HCT116 (cell line): Measurements from ENCODE around the gene SIT1. TPM values are rescaled to one million over a fixed set of nuclear protein-coding genes. Genes with fewer than 3 reads are reported as not detected.

Experiments
- ATAC-seq: fragments of 200-7000 bp; cut with Tn5 transposase; 2 replicates; pipeline ENCODE4 v1.9.1; 2020; ENCODE audit warnings: mild to moderate bottlenecking, moderate library complexity
- Bru-seq: library from RNA; stranded (reverse); fragments of 400-500 nt; gene quantifications from one replicate; lab custom pipeline; 2021; lab: Mats Ljungman, UMichigan
- BruChase-seq, 2 experiments: library from RNA; stranded (reverse); fragments of 400-500 nt; gene quantifications; one replicate each; lab custom pipeline; 2021; lab: Mats Ljungman, UMichigan
- BruUV-seq: library from RNA; stranded (reverse); fragments of 400-500 nt; replicated peaks from 2 replicates; lab custom pipeline; 2021; lab: Mats Ljungman, UMichigan
- CTCF ChIA-PET: fragments of 300-600 bp; sonication (Branson Sonifier 250); formaldehyde crosslinking; loops from one replicate; lab custom pipeline; 2021; ENCODE audit warnings: antibody characterized with exemption; lab: Charles Lee
- POLR2A ChIA-PET: fragments of 300-600, 350-600 bp; sonication (Branson Sonifier 250); formaldehyde crosslinking; loops from one replicate; lab custom pipeline; 2021; ENCODE audit warnings: antibody characterized with exemption; lab: Charles Lee
- RAD21 ChIA-PET, 2 experiments: fragments of 300-600 bp; sonication (Branson Sonifier 250); formaldehyde crosslinking; loops; one replicate each; lab custom pipeline; 2023; ENCODE audit warnings: low total read pairs in 2 of 2; ENCODE audit not compliant: uncharacterized antibody in 2 of 2, unreplicated experiment in 2 of 2, low non-redundant PET in 1 of 2; lab: Charles Lee
- DNase-seq: peaks from one replicate; pipeline ENCODE4 v3.0.0-alpha.2; 2010; ENCODE audit warnings: low read depth, low spot score
- H2AFZ ChIP-seq: fragments of 200-600 bp; shearing (Covaris generic), sonication (generic); 2 replicates; pipeline ENCODE4 v1.6.1; 2017; ENCODE audit warnings: low read depth, mixed run types, mixed read lengths, antibody characterized with exemption, low read length; ENCODE audit not compliant: poor library complexity, severe bottlenecking
- H3K27ac ChIP-seq: 2 replicates; pipeline ENCODE4 v1.5.1; 2012; ENCODE audit warnings: low read depth, low read length
- H3K27me3 ChIP-seq: fragments of 200-600 bp; sonication (generic); 2 replicates; pipeline ENCODE4 v1.6.1; 2016; ENCODE audit warnings: mixed run types, low read length, mixed read lengths; ENCODE audit not compliant: insufficient read depth
- H3K36me3 ChIP-seq, 2 experiments: fragments of 200-500 bp in 1 of 2; fragments of 200-600 bp in 1 of 2; sonication (Bioruptor generic) in 1 of 2; sonication (generic) in 1 of 2; 2 replicates each; pipeline versions ENCODE4 v1.5.1 to v1.6.1; 2014 to 2016; ENCODE audit warnings: low read length in 2 of 2, inconsistent platforms in 1 of 2, mixed read lengths in 1 of 2, mixed run types in 1 of 2; ENCODE audit not compliant: insufficient read depth in 2 of 2, control insufficient read depth in 1 of 2
- H3K4me1 ChIP-seq, 2 experiments: fragments of 200-600 bp in 1 of 2; sonication (generic) in 1 of 2; 2 replicates each; pipeline versions ENCODE4 v1.5.1 to v1.6.1; 2012 to 2017; ENCODE audit warnings: low read length in 2 of 2, inconsistent platforms in 1 of 2, mild to moderate bottlenecking in 1 of 2, mixed read lengths in 1 of 2, mixed run types in 1 of 2, moderate library complexity in 1 of 2; ENCODE audit not compliant: insufficient read depth in 2 of 2, control insufficient read depth in 1 of 2
- H3K4me2 ChIP-seq: fragments of 200-600 bp; sonication (generic); 2 replicates; pipeline ENCODE4 v1.6.1; 2017; ENCODE audit warnings: mixed run types, low read length, mixed read lengths
- H3K4me3 ChIP-seq, 2 experiments: fragments of 200-600 bp in 1 of 2; sonication (generic) in 1 of 2; replicated peaks in 1 of 2; 2 replicates each; pipeline ENCODE4 v1.5.1; 2011 to 2016; ENCODE audit warnings: low read length in 2 of 2, control low read depth in 1 of 2, low read depth in 1 of 2, mild to moderate bottlenecking in 1 of 2, mixed read lengths in 1 of 2, mixed run types in 1 of 2
- H3K79me2 ChIP-seq: fragments of 200-600 bp; sonication (generic); 2 replicates; pipeline ENCODE4 v1.6.1; 2017; ENCODE audit warnings: mild to moderate bottlenecking, mixed run types, low read length, moderate library complexity, mixed read lengths; ENCODE audit not compliant: insufficient read depth
- H3K9ac ChIP-seq: fragments of 200-600 bp; sonication (generic); 2 replicates; pipeline ENCODE4 v1.6.1; 2016; ENCODE audit warnings: low read length, mixed read lengths
- H3K9me2 ChIP-seq: fragments of 200-600 bp; sonication (generic), shearing (Covaris generic); 2 replicates; pipeline ENCODE4 v1.6.1; 2017; ENCODE audit warnings: mixed run types, mild to moderate bottlenecking, moderate library complexity; ENCODE audit not compliant: insufficient read depth
- H3K9me3 ChIP-seq, 2 experiments: fragments of 200-500 bp in 1 of 2; fragments of 200-600 bp in 1 of 2; sonication (Bioruptor generic) in 1 of 2; sonication (generic) in 1 of 2; 2 replicates each; pipeline ENCODE4 v1.6.1; 2014 to 2017; ENCODE audit warnings: low read length in 2 of 2, mixed read lengths in 2 of 2, inconsistent platforms in 1 of 2, low read depth in 1 of 2, mild to moderate bottlenecking in 1 of 2, mixed run types in 1 of 2, moderate library complexity in 1 of 2; ENCODE audit not compliant: control insufficient read depth in 1 of 2, insufficient read depth in 1 of 2
- H4K20me1 ChIP-seq: fragments of 200-600 bp; sonication (generic), shearing (Covaris generic); 2 replicates; pipeline ENCODE4 v1.6.1; 2017; ENCODE audit warnings: mixed run types, mild to moderate bottlenecking, moderate library complexity; ENCODE audit not compliant: insufficient read depth
- CBX3 ChIP-seq: IDR thresholded peaks from 2 replicates; pipeline ENCODE4 v1.6.1; 2012; ENCODE audit warnings: low read depth
- EZH2 ChIP-seq: fragments of 200-600 bp; sonication (generic); IDR thresholded peaks from 2 replicates; pipeline ENCODE4 v1.6.1; 2017; ENCODE audit warnings: antibody characterized with exemption, mixed run types
- EZH2phosphoT487 ChIP-seq: fragments of 200-600 bp; IDR thresholded peaks from 2 replicates; pipeline ENCODE4 v1.6.1; 2018; ENCODE audit warnings: antibody characterized with exemption, borderline replicate concordance
- FOSL1 ChIP-seq: IDR thresholded peaks from 2 replicates; pipeline ENCODE4 v1.6.1; 2012; ENCODE audit warnings: low read depth
- JUND ChIP-seq: IDR thresholded peaks from 2 replicates; pipeline ENCODE4 v1.6.1; 2012
- POLR2A ChIP-seq: IDR thresholded peaks from 2 replicates; pipeline ENCODE4 v1.7.0; 2011; ENCODE audit warnings: borderline replicate concordance; ENCODE audit not compliant: insufficient read depth, insufficient read length; ENCODE audit errors: extremely low read depth
- POLR2AphosphoS5 ChIP-seq: IDR thresholded peaks from 2 replicates; pipeline ENCODE4 v1.6.1; 2011; ENCODE audit warnings: mild to moderate bottlenecking, low read depth, low read length, moderate library complexity
- SIN3A ChIP-seq: IDR thresholded peaks from 2 replicates; pipeline ENCODE4 v1.6.1; 2012; ENCODE audit warnings: low read depth
- SP1 ChIP-seq: IDR thresholded peaks from 2 replicates; pipeline ENCODE4 v1.6.1; 2012; ENCODE audit warnings: low read depth
- SRF ChIP-seq: IDR thresholded peaks from 2 replicates; pipeline ENCODE4 v1.6.1; 2012; ENCODE audit warnings: low read depth
- TCF7L2 ChIP-seq: IDR thresholded peaks from 2 replicates; pipeline ENCODE4 v1.7.0; 2011; ENCODE audit warnings: borderline replicate concordance, inconsistent platforms; ENCODE audit not compliant: insufficient read depth, insufficient read length; ENCODE audit errors: extremely low read depth
- ZNF274 ChIP-seq: fragments of 200-500 bp; sonication (Bioruptor generic); IDR thresholded peaks from 2 replicates; pipeline ENCODE4 v1.6.1; 2014; ENCODE audit warnings: mild to moderate bottlenecking, low read depth, low read length, inconsistent platforms
- intact Hi-C: fragments of 100-400 bp; cut with micrococcal nuclease; formaldehyde crosslinking; loops from 2 replicates; pipeline ENCODE4 v1.10.0; 2022
- long read RNA-seq: library from polyadenylated mRNA; unstranded; transcript quantifications from one replicate; pipeline ENCODE4 v2.0.0, GENCODE V29; 2021; ENCODE audit not compliant: unreplicated experiment
- polyA plus RNA-seq: library from polyadenylated mRNA; unstranded; fragments of >200 nt; gene quantifications from 2 replicates; pipeline ENCODE4 v1.2.1, GENCODE V29; 2012; ENCODE audit warnings: missing spikeins
- total RNA-seq: library from RNA; stranded (reverse); gene quantifications from one replicate; pipeline ENCODE4 v1.2.1, GENCODE V29; 2021; ENCODE audit not compliant: unreplicated experiment
- TF ChIP-seq, protein P1 (sequence below), 3 experiments: fragments of 200-600 bp in 1 of 3; sonication (generic) in 1 of 3; IDR thresholded peaks in 2 of 3; conservative IDR thresholded peaks in 1 of 3; 2 replicates each; pipeline ENCODE4 v1.5.1; 2012 to 2017; ENCODE audit warnings: low read depth in 2 of 3, low read length in 2 of 3, antibody characterized with exemption in 1 of 3, borderline replicate concordance in 1 of 3, control low read depth in 1 of 3, mild to moderate bottlenecking in 1 of 3, mixed read lengths in 1 of 3, mixed run types in 1 of 3, moderate library complexity in 1 of 3; ENCODE audit not compliant: insufficient read depth in 1 of 3
- TF ChIP-seq, protein P2 (sequence below): IDR thresholded peaks from 2 replicates; pipeline ENCODE4 v1.6.1; 2011; ENCODE audit warnings: mild to moderate bottlenecking, low read length, moderate library complexity; ENCODE audit not compliant: insufficient replicate concordance; ENCODE audit errors: extremely low read depth

The SIT1 gene, protein sequence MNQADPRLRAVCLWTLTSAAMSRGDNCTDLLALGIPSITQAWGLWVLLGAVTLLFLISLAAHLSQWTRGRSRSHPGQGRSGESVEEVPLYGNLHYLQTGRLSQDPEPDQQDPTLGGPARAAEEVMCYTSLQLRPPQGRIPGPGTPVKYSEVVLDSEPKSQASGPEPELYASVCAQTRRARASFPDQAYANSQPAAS
- total RNA-seq = not detected
- polyA plus RNA-seq = not detected in 2 replicates
- not detected for Bru-seq, nascent RNA
- BruChase-seq, experiment 1, labeled RNA remaining after a 6-hour chase = not detected
- not detected for BruChase-seq, experiment 2, labeled RNA remaining after a 2-hour chase
- long read RNA-seq = 0 reads

DNA sequence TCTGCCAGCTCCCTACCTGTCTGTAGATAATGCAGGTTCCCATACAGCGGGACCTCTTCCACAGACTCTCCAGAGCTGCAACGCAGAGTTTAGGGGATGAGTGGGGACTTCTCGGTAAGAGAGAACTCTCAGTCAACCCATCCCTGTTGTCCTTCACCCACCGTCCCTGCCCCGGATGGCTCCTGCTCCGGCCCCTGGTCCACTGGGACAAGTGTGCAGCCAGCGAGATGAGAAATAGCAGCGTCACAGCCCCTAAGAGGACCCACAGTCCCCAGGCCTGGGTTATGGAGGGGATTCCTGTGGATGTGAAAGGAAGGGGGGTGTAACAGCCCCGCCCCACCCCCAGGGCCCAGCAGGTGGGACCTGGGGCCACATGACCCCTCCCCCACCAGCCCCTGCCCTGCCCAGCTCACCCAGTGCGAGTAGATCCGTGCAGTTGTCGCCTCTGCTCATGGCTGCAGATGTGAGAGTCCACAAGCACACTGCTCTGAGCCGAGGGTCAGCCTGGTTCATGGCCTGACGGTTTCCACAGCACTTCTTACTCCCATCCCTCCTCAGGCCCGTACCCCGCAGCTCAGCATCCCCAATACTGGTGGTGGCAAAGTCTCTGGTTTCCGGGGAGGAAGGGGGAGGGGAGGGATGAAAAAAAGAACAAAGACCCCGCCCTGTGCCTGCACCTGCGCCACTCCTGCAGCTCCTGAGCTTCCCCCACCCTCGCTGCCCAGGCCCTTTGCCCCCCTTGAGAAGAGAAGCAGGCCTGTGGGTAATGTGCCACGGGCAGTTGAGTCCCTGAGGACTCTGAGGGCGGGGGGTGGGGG lies at the start of gene SIT1:
TSS of gene SIT1 (minus strand) at position 591 of the 818 bp plus-strand sequence. CDS start at position 513, 78 bp downstream.
- no TSS peak for BruUV-seq
- no peak within 1 kb of the TSS for H3K4me2 ChIP-seq
- H3K9me3 ChIP-seq = no peaks in the 10 kb centered on the region
- H3K27me3 ChIP-seq = no peaks in the 10 kb centered on the region
- ChIA-PET POLR2A (no interaction called here), CTCF (no interaction called here), RAD21 (no interaction called here)
- H3K4me1 ChIP-seq = peaks cover 6 to 28% of the 10 kb centered on the region in 2 experiments; a peak in 3 of 4 replicates
- H3K27ac ChIP-seq = no peak within 1 kb of the TSS
- no peaks in the 10 kb centered on the region for H3K79me2 ChIP-seq
- no peaks in the 10 kb centered on the region for H3K9me2 ChIP-seq
- H4K20me1 ChIP-seq = no peaks in the 10 kb centered on the region
- ATAC-seq (no peak), DNase-seq (no peak)
- H3K9ac ChIP-seq = no peak within 1 kb of the TSS
- H3K36me3 ChIP-seq = no peaks in the 10 kb centered on the region
- no peak for TF ChIP-seq EZH2phosphoT487
- no peak for TF ChIP-seq FOSL1
- TF ChIP-seq JUND = no peak
- H2AFZ ChIP-seq = no peak within 1 kb of the TSS
- H3K4me3 ChIP-seq = no peak within 1 kb of the TSS
- intact Hi-C loops = loop anchor here (10.0 kb wide), 1 partner anchor 536 kb away; the partner anchor contains the start of gene ATOSB

DNA sequence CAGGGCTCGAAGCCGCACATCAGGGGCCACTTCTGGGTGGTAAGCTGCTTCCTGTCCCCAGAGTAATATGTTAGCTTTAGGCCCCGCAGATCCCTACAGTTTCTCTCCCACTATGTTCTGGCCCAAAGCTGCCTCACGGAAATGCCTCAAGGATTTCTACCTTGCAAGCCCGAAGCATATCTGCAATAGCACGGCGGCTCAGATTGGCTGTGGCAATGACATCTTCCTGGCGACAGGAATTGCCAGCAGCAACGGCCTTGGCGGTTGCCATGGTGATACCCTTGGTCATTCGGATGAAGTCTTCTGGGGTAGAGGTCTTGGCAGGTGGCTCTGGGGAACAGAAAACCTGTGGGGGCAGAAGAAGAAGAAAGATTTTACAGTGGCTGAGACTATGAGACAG lies 49.3 kb upstream of the SIT1 start:
- intact Hi-C loops = no loop called here
- ChIA-PET POLR2A (no interaction called here), RAD21 (no interaction called here), CTCF (interaction anchor here (2.3 kb wide), 1 partner anchor 9 kb away, joined by 8 read pairs; no protein-coding TSS in a partner anchor)
- Histone ChIP-seq H3K9ac (no peak overlapping the region), H3K4me3 (no peak overlapping the region), H2AFZ (no peak overlapping the region), H4K20me1 (no peaks in the 10 kb centered on the region), H3K27ac (no peak overlapping the region), H3K9me2 (no peaks in the 10 kb centered on the region), H3K9me3 (no peaks in the 10 kb centered on the region), H3K36me3 (peaks cover 50 to 78% of the 10 kb centered on the region in 2 experiments), H3K27me3 (no peaks in the 10 kb centered on the region), H3K4me1 (peaks cover 0 to 4% of the 10 kb centered on the region in 2 experiments; a peak in 1 of 4 replicates), H3K79me2 (no peaks in the 10 kb centered on the region), H3K4me2 (no peak overlapping the region)
- ATAC-seq (no peak), DNase-seq (no peak)
- BruUV-seq = no TSS peak
- TF ChIP-seq CBX3 = no peak
- TF ChIP-seq POLR2A = no peak
- TF ChIP-seq SRF = no peak
- TF ChIP-seq, protein P1, sequence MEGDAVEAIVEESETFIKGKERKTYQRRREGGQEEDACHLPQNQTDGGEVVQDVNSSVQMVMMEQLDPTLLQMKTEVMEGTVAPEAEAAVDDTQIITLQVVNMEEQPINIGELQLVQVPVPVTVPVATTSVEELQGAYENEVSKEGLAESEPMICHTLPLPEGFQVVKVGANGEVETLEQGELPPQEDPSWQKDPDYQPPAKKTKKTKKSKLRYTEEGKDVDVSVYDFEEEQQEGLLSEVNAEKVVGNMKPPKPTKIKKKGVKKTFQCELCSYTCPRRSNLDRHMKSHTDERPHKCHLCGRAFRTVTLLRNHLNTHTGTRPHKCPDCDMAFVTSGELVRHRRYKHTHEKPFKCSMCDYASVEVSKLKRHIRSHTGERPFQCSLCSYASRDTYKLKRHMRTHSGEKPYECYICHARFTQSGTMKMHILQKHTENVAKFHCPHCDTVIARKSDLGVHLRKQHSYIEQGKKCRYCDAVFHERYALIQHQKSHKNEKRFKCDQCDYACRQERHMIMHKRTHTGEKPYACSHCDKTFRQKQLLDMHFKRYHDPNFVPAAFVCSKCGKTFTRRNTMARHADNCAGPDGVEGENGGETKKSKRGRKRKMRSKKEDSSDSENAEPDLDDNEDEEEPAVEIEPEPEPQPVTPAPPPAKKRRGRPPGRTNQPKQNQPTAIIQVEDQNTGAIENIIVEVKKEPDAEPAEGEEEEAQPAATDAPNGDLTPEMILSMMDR (IDR thresholded peaks at IDR 0.05 in 2 of 3, conservative IDR thresholded peaks at IDR 0.05 in 1 of 3; ENCODE audit: borderline replicate concordance in 1 of 3, insufficient read depth in 1 of 3, low read depth in 2 of 3, low read length in 2 of 3) = no peak
- TF ChIP-seq EZH2 = no peak
- no peak for TF ChIP-seq ZNF274
- no peak for TF ChIP-seq SIN3A
- no peak for TF ChIP-seq POLR2AphosphoS5
- TF ChIP-seq EZH2phosphoT487 = no peak
- TF ChIP-seq SP1 = no peak
- TF ChIP-seq TCF7L2 = no peak
- TF ChIP-seq, protein P2, sequence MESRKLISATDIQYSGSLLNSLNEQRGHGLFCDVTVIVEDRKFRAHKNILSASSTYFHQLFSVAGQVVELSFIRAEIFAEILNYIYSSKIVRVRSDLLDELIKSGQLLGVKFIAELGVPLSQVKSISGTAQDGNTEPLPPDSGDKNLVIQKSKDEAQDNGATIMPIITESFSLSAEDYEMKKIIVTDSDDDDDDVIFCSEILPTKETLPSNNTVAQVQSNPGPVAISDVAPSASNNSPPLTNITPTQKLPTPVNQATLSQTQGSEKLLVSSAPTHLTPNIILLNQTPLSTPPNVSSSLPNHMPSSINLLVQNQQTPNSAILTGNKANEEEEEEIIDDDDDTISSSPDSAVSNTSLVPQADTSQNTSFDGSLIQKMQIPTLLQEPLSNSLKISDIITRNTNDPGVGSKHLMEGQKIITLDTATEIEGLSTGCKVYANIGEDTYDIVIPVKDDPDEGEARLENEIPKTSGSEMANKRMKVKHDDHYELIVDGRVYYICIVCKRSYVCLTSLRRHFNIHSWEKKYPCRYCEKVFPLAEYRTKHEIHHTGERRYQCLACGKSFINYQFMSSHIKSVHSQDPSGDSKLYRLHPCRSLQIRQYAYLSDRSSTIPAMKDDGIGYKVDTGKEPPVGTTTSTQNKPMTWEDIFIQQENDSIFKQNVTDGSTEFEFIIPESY = no peak
- no peak for TF ChIP-seq FOSL1
